T-helper 22 cell (primary cell): ENCODE measurements around the gene ADGRD1.

ENCODE experiments used
- DNase-seq: peaks from one replicate; pipeline ENCODE4 v3.0.0-alpha.2; 2020; ENCODE audit warnings: low read depth

ADGRD1 gene

GRCh38 chr12:130966443-130967030, 12.8 kb downstream of the ADGRD1 start:
- no peak for DNase-seq

DNA sequence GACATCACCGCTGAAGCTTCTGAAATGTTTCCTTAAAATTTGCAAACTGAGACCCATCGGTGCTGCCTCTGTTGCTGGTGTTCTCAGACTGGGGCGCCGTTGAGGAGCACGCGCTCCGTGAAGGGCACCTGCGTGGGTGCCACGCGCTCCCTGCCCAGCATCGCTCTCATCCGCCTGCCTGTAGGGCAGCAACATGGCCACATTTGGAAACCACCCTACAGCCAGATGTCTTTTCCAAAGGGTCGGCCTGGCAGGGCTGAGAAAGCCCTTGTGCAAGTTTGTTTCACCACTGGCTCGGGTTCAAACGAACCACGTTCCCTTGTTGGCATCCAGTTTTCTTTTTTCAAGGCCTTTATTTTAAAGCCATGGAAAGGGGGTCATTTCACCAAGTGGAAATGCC, 13.9 kb downstream of the ADGRD1 start:
- no peak for DNase-seq

GRCh38 chr12:130968611-130969010, 14.9 kb downstream of the ADGRD1 start:
- no peak for DNase-seq

- no peak for DNase-seq
Measured at GRCh38 chr12:130969223-130969622, 15.5 kb downstream of the ADGRD1 start.

DNA sequence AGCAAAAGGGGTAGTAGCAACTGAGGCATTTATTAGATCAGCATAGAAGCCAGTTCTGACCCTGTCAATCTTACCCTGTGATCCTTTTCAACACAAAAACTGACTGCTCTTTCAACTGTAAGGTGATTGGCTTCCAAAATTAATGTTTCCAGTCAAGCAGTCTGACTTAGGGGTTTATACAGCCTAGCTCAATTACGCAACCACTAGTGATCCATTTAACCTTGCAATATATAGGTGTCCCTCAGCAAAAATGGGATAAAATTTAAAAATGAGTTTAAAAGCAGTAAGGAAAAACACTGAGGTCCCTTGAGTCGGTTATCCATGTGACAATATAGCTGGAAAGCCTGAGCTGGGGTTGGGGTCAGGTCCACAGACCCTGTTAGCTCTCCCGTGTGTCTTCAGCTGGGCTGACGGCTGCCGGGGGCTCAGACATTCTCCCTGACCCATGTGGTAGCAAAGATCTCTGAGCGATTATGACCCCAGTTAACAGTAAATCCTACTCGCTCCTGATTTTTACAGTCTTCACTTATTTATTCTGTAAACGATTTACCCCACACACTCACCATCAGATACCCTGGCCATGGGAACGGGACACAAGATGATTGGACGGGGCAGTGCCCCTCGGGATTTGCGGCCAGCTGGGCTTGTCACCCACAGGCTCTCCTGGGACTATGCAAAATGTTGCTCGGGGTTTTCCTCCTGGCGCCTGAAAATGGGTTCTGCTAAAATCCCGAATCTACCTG, 16.6 kb downstream of the ADGRD1 start:
- no peak for DNase-seq

DNA sequence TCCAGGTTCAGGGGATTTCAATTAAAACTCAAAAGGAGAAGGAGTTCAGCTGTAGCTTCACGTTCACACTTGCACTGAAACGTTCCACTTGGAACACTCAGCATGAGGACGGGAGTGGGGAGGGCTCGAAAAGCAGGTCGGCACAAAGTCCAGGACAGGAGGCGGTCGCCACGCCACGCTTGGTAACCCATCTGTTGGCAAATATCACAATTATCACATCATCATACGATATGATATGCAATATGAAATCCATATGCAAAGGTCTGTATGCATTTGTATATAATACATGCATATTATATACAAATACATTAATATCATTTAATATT, 17.2 kb downstream of the ADGRD1 start:
- no peak for DNase-seq

GRCh38 chr12:130971925-130972585, 18.3 kb downstream of the ADGRD1 start:
- no peak for DNase-seq

- no peak for DNase-seq
Measured at GRCh38 chr12:130972586-130972950, 18.9 kb downstream of the ADGRD1 start.

- no peak for DNase-seq
Measured at GRCh38 chr12:130973109-130973508, 19.4 kb downstream of the ADGRD1 start.

DNA sequence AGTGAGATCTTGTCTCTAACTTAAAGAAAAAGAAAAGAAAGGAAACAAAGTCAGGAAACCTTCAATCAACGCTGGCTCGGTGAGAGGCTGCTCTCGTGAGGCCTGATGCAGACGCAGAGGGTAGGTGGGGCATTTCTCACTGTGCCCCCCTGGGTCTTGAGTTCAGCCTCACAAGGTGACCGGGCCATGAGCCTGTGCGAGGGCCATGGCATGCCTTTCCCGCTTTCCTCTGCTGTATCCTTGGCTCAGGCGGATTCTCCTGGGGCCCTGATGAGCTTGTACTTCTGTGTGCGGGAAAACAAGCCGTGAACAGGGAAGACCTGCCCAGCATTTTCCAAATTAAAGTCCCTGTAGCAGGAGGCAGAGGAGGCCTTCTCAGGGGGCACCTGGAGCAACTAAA, 20.2 kb downstream of the ADGRD1 start:
- DNase-seq = no peak

DNA sequence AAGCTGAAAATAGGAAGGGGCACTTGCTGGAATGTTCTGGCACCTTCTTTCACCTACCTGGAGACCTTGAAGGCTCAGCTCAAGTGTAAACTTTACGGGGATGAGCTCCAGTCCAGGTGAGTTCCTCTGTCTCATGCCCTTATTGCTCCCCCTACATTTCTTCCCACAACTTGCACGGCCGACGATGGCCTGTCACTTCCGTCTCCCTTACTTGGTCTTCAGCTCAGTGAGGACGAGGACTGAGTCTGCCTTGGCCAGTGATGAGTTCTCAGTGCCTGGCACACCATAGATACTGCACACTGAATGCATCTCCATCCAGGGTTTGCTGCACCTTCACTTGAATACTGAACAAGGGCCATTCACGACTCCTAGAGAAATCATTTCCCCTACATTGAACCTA, 21.4 kb downstream of the ADGRD1 start:
- no peak for DNase-seq

DNA sequence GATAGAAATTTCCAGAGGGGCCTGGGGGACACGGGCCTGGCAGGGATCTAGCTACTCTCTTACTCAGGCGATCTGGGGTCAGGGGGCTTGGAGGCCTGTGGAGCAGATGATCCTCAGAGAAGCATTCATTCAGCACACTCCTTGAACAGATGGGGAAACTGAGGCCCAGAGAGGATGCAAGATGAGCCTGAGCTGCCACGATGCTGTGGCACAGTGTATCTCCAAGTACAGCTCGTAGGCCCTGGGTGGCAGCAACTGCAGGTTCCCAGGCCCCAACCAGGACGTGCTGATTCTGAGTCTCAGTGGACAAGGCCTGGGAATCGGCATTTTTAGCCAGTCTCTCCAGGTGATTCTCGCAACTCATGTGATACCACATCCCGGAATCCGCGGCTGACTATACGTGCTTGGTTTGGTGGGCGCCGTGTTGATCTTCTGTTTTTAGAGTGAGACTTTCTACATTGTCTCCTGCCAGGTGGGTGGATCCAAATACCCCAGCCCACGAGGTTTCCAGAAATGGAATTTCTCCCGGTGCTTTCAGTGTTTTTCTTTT, 22.5 kb downstream of the ADGRD1 start:
- DNase-seq = no peak

DNA sequence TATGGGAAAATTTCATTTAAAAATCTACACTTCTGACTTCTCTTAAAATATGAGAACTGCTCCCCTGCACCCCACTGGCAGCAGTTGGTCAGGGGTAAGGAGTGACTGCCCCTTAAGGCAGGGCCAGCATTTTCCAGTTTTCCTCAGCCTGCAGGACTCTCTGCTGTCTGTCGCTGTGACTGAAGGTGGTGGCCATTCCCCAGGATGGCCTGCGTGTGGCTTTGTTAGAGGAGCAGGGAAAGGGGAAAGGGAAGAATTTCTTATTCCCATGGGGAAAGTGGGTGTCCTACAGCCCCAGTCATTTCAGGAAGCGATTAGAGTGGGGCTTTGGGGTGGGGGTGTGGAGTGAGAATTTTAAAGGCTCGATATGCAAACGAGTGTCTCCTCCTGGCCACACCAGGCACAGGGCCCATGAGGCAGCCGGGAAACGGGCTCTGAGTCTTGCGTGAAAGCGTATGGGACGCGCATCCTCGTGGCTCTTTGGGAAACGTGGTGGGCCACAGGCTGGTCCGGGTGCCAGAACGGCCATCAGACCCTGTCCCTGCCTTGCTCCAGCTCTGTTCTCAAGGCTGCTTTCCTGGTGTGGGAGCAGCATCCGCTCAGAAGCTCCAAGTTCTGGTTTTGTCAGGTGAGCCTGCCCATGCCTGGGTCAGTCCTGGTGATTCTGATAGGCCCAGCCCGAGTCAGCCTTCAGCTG, 23.5 kb downstream of the ADGRD1 start:
- no peak for DNase-seq

GRCh38 chr12:130977743-130978095, 24.0 kb downstream of the ADGRD1 start:
- no peak for DNase-seq

- no peak for DNase-seq
Measured at GRCh38 chr12:130978785-130979184, 25.1 kb downstream of the ADGRD1 start.

GRCh38 chr12:130981074-130981742, 27.5 kb downstream of the ADGRD1 start:
- no peak for DNase-seq

DNA sequence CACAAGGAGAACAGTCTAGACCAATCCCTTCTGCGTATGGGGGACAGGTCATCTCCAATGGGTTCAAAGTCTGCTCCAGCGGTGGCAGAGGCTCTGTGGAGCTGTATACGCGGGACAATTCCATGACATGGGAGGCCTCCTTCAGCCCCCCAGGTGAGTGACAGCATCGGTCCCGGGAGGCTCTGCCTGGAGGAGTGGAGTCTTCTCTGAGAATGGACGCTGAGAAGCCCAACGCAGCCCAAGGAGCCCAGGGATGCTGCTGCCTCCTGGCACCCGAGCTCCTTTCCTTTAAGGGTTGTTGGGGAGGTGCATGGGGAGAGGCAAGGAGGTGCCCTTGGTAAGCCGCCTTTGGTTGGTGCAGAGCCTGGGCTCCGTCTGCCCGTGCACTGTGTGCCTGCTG, 28.2 kb downstream of the ADGRD1 start:
- DNase-seq = no peak

- DNase-seq = no peak
Measured at GRCh38 chr12:130982565-130983225, 29.0 kb downstream of the ADGRD1 start.

DNA sequence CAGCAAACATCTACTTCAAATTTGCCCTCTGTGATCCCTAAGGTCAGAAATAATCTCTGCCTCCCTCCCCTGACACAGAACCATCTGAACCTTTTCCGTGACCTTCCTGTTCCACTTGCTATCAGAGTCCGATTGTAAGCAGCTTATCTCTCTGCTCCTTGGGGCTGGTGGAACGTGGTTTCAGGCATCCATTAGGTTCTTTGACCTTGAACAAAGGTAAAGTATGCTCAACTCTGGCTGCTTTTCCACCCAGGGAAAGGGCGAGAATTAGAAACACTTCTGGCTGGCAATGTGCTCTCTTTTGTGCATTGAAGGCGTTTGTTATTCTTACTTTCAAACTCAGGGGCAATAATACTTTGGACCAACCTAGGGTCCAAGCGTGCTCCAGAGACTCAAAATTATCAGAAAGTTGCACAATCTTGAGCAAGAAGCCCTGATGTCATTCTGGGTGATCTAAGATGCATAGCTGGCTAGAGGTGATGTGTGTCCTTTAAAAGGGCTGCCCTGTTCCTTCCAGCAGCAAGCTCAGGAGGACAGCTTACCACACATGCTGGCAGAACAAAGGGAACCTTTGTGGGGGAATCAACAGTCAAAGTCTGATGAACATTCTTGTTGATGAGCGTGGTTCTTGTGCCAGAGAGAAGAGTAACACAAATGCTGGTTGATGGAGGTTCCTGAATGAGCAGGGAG, 29.8 kb downstream of the ADGRD1 start:
- DNase-seq = no peak

GRCh38 chr12:130984183-130985058, 30.7 kb downstream of the ADGRD1 start:
- DNase-seq = no peak
